Measurements from ENCODE around the gene LGI2.
"Not testable (repeated sequence)": the region's sequence is repeated elsewhere in the genome, so short reads cannot be mapped to it uniquely, and the experiment has no call there.

LGI2 gene, protein sequence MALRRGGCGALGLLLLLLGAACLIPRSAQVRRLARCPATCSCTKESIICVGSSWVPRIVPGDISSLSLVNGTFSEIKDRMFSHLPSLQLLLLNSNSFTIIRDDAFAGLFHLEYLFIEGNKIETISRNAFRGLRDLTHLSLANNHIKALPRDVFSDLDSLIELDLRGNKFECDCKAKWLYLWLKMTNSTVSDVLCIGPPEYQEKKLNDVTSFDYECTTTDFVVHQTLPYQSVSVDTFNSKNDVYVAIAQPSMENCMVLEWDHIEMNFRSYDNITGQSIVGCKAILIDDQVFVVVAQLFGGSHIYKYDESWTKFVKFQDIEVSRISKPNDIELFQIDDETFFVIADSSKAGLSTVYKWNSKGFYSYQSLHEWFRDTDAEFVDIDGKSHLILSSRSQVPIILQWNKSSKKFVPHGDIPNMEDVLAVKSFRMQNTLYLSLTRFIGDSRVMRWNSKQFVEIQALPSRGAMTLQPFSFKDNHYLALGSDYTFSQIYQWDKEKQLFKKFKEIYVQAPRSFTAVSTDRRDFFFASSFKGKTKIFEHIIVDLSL

DNA sequence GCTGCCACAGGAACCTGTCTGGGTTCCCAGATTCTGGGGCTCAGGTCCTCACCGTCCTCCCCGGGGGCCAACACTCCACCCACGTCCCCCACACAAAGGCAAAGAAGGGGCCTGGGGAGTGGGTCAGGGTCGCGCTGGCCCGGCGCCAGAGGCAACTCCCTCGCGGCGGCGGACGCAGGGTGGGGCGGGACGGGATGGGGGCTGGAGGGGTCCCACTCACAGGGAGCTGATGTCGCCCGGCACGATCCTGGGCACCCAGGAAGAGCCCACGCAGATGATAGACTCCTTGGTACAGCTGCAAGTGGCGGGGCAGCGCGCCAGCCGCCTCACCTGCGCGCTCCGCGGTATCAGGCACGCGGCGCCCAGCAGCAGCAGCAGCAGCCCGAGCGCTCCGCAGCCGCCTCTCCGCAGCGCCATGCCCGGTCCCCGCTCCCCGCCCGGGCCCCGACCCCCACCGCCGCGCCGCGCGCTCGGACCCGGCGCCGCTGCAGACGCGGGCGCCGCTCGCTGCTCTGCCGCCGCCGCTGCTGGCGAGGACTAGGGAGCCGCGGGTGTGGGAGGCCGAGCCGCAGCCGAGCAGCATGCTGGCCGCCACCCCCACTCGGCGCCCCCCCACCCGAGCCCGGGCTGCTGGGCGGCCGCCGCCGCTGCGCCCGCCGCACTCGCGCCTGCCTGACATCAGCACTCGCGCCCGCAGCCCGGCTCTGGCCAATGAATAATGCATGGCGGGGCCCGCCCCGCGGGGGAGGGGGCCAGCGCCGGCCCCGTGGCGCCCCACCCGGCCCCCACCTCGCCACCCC lies at the start of gene LGI2:
Gene LGI2, minus strand, starts transcription at position 670 of the 800 bp plus-strand sequence. Its CDS starts 253 bp downstream, at position 417.
- no peak for DNase-seq (ENCODE audit: low read depth, low spot score)

DNA sequence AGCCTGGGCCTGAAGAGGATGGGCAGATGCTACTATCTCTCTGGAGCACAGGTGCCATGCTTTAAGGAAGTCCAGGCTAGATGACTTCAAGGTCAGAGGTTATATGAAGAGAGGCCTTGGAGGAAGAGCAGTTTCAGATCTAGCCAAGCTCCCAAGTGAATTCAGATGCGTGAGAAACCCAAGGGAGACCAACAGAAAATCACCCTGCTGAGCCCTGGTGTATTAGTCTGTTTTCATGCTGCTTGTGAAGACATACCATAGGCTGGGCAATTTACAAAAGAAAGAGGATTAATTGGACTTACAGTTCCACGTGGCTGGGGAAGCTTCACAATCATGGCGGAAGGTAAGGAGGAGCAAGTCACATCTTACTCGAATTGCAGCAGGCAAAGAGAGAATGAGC lies 47.8 kb upstream of the LGI2 start:
- DNase-seq (ENCODE audit: low read depth, low spot score): no peak

DNA sequence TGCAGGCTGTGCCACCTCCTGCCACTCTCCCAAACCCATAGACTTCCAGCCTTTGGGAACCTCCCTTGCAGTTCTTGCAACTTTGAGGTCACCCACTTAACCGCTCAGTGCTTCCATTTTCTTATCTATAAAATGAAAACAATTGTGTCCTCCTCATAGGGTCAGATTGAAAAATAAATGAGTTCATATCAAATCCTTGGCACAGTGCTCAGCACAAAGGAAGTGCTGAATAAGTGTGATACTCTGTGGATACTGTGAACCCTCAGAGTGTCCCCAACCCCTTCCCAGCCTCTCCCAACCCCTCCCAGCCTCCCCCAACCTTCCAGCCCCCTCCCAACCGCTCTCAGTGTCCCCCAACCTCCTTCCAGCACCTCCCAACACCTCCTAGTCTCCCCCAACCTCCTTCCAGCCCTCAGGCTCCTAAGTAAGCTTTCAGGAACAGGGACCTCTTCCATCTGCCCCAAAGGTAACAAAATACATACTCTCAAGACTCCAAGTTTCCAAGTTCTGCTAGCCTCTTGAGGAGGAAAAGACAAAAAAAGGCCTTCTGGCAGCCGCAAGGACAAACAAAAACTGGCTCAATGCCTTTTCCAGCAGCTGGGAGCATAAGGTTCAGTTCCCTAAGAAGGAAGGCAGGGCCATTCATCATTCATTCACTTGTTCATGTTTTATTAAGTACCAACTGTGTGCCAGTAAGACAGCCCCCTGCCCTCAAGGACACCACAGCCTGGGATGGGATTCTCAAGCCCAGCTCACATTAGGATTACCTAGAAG lies 46.1 kb upstream of the LGI2 start:
- DNase-seq (ENCODE audit: low read depth, low spot score): no peak

DNA sequence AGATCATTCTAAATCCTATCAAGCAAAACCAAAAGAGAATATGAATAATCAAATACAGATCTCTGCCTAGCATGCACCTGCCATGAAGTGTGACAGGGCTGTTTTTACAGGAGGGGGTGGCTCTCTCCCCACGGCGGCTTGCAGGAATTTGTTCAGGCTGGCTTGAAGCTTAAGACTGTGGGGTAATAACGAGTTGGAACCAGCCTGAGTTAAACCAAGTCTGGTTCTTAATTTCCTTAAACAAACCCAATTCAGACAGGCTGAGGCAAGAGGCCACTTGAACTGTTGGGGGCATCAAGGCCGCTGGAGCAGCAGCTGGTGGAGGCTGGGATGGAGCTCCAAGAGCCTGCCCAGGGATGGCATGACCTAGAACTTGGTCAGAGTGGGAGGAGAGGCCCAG lies 45.1 kb upstream of the LGI2 start:
- DNase-seq (ENCODE audit: low read depth, low spot score): no peak

DNA sequence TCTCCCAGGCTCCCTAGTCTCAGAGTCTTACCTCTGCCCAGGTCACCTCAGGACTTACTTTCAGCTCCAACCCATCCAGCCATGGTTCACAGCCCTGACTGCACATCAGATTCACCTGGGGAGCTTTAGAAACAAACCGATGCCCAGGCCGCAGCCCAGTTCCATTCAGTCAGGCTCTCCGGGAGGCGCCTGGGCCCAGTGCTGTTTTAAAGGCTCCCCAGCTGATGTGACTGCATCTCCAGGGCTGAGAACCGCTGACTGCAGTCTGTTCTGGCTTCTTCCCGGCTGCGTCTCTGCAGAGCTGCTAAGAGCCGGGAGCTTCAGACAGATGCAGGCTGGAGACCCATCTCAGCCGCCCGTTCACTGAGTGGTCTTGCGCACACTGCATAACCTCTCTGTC lies 44.4 kb upstream of the LGI2 start:
- DNase-seq (ENCODE audit: low read depth, low spot score): no peak

DNA sequence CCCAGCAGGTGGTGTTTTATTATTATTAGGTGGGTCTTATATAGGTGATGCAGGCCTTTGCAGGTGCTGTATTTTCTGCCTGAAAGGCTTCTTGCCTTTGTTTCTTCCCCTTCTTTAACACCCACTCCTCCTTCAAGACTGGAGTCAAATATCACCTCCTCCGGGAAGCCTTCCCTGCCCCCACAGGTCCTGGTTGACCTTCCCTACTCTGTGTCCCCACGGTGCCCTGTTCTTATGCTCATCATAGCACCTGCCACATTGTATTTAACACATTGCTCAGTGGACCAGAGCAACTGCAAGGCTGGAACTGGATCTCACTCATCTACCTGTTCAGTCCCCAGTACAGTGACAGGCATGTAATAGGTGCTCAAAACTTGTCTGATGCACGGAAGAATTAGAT lies 39.8 kb upstream of the LGI2 start:
- DNase-seq (ENCODE audit: low read depth, low spot score): no peak

DNA sequence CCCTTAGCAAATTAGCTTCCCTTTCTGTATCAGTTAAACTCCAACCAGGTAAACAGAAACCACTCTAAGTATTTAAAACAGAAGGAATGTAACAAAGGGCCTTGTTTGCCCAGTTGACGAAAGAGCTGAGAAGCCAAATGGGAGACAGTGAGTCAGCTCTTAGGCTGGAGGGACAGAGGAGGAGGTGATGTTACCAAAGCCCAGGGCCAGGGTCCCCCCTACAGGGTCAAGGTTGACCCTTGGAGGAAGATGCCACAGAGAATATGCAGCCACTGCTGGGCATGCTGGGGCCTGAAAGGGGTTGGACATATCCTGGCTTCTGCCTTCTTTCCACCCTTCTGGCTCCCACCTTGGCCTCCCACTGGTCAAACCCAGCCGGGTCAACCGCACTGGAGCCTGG lies 38.3 kb upstream of the LGI2 start:
- no peak for DNase-seq (ENCODE audit: low read depth, low spot score)

DNA sequence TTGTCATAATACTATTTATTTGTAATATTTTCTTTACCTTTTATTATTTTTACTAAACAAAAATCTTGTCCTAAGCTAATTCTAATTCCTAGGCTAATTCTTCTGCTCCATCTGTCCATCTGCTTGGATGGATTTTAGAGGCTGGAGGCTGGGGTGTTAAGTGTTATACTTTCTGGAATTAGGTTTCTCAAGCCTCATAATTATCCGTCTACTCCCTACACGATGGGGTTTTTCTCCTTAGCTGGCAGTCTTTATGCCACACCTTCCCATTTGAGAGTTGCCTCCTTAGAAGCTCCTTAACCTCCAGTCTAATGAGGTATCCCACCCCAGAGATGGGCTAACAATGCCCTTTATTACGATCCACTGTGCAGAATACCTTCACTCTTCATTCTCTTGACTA lies 37.6 kb upstream of the LGI2 start:
- no peak for DNase-seq (ENCODE audit: low read depth, low spot score)

DNA sequence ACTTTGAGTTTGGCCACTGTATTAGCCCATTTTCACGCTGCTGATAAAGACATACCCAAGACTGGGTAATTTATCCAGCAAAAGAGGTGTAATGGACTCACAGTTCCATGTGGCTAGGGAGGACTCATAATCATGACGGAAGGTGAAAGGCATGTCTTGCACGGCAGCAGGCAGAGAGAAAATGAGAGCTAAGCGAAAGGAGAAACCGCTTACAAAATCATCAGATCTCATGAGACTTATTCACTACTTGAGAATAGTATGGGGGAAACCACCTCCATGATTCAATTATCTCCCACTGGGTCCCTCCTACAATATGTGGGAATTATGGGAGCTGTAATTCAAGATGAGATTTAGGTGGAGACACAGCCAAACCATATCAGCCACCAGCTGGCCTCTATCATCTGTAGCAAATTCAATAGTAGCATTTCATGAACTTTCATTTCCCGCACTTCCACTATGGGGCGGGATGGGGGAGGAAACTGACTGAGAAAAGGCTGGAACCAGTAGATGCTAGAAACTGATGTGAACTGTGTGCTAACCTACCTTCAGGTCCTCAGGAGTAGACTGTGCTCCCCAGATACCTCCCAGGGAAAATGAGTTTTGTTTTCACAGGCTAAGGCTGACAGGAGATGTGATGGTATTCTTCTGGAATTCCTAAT lies 35.3 kb upstream of the LGI2 start:
- DNase-seq (ENCODE audit: low read depth, low spot score): no peak

DNA sequence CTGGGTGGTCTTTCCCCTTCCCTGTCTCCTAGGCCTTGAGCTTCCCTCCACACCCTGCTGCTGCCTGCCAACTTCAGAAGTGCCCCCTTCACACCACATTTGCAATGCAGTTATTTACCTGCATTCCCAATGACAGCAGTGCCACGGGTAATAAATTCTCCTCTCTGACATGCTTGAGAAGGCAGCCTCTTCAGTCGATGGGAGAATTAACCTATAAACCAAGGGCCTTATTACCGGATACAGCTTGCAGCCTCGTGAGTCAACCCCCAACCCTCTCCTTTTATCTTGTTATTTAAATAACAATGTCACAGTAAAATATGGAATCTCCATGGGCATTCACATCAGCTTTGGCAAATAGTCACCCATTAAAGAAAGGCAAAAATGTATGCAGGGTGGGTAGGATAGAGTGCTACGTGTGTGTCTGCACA lies 34.7 kb upstream of the LGI2 start:
- no peak for DNase-seq (ENCODE audit: low read depth, low spot score)

DNA sequence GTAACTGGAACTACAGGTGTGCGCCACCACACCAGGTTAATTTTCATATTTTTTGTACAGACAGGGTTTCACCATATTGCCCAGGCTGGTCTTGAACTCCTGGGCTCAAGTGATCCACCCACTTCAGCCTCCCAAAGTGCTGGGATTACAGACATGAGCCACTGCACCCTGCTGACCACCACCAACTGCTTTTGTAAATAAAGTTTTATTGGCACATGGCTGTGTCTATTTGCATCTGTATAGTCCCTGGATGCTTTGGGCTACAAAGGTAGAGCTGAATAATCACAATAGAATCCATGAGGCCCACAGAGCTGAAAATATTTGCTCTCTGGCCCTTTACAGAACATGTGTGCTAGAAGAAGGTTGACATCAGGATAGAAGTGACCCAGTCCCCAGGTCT lies 33.7 kb upstream of the LGI2 start:
- not testable (repeated sequence) for DNase-seq (ENCODE audit: low read depth, low spot score)

DNA sequence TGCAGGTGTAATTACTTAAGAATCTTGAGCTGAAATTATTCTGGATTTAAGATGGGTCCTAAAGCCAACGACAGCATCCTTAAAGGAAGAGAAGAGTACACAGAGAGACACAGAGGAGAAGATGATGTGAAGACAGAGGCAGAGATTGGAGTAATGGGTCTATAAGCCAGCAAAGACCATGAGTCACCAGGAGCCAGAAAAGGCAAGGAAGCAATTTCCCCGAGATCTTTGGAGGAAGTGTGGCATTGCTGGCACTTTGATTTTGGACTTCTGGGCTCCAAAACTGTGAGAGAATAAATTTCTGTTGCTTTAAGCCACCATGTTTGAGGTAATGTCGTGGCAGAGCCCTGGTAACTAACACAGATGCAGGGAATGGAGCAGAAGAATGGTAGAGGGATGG lies 32.4 kb upstream of the LGI2 start:
- no peak for DNase-seq (ENCODE audit: low read depth, low spot score)

DNA sequence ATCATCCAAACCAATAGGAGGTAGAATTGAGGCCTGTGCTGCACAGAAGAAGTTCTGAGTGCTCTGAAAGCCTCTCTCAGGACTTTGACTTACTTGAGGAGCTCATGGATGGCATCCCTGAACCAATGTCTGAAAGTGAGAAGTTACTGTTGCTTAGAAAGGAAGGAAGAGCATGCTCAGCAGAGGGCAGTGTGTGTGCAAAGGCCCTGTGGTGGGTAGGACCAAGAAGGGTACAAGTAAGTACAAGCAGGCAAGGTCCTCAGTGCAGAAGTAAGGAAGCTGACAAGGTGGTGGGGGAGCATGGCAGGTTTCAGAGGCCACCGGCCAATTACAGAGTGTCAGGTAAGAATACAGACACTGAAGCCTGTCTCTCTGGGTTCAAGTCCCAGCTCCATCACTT lies 31.4 kb upstream of the LGI2 start:
- DNase-seq (ENCODE audit: low read depth, low spot score): no peak

DNA sequence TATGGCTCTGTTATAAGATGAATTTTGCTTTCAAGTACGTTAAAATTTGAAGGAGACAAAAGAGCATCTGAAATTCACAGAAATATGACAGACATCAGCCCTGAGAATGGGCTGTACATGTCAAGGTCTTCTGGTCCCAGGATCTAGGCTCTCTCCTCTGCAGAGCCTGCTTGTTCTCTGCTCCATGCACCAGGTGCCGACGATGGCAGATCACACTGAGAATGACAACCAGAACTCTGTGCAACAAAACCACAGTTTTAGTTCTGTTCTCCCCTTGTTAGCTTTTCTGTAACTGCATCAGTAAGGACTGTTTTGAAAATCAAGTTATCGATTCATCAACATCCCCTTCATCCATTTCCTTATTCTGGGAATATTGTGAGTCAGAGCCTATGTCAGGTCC lies 30.9 kb upstream of the LGI2 start:
- no peak for DNase-seq (ENCODE audit: low read depth, low spot score)

DNA sequence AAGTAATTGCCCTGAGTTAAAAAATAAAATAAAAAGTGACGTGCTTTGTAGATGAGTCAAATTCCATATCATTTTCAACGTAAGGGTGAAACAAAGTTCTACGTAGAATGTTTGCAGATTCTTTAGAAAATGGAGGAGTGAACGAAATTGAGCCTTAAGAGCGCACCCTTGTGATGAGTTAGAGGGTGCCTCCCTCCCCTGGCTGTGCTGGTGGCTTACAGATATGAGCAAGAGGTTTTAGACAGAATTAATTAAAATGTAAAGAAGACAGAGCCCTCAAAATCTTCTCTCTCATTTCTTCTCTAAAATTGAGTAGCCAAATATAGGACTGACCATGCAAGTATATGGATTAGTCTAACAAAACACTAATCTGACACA lies 30.2 kb upstream of the LGI2 start:
- no peak for DNase-seq (ENCODE audit: low read depth, low spot score)

DNA sequence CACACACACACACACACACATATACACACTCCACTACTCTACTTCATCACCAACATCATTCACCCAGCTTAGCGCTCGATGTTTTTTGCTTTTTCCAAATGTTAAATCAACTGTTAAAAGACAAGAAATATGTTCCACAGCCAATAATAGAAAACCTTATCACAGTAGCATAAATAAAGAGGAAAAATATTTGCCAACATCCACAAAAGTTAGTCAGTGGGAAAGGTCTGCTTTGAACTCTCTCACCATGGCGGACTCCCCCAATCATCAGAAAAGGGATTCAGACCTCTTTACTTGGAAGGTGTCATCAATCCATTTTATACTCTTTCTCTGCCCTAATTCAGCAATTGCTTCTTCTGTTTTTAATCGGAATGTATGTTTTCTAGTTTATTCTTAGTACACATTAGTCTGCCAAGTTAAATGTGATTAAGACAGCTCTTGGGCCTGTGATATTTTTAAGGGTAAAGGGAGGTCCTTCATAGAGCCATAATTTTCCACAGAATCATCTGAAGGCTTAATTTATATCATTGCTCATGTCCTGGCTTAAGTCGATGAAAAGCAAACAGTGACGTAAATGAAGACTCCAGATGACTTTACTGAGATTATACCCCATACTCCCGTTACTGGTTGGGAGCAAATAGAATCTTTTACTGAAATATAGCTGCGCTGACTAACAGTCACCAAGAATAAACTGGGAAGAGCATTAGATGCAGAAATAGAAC lies 29.7 kb upstream of the LGI2 start:
- no peak for DNase-seq (ENCODE audit: low read depth, low spot score)

DNA sequence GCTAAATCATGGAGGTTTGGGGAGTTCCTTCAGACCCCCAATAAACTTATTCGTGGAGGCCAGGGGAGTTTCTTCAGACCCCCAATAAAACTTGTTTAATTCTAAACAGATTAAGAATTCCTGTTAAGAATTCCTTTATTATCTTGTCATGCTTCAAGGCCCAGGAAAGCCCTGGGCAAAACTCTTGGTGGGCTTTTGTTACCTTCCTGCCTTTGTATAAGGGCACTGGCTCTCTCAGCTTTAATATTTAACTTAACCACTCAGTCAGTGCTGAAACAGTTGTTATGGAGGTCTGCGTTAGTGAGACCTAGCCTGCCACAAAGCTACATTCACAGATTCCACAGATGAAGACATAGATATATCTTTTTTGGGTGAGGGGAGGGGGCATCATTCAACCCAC lies 29.0 kb upstream of the LGI2 start:
- DNase-seq (ENCODE audit: low read depth, low spot score): no peak

DNA sequence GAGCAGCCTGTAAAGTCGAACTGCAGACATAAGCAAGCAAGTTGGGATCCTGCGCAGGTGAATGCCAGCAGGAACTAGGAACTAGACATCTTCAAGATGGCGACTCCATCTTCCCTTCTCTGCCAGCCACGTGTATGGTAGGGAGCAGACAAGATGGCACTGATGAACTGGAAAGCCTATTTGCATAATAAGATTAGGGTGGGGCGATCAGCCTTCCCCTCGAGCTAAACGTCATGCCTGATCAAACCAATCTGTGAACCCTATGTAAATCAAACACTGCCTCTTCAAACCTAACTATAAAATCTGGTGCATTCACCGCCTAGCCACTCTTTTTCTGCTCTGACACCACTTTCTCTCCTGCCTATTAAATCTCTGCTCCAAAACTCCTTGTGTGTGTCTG lies 28.1 kb upstream of the LGI2 start:
- DNase-seq (ENCODE audit: low read depth, low spot score): no peak

DNA sequence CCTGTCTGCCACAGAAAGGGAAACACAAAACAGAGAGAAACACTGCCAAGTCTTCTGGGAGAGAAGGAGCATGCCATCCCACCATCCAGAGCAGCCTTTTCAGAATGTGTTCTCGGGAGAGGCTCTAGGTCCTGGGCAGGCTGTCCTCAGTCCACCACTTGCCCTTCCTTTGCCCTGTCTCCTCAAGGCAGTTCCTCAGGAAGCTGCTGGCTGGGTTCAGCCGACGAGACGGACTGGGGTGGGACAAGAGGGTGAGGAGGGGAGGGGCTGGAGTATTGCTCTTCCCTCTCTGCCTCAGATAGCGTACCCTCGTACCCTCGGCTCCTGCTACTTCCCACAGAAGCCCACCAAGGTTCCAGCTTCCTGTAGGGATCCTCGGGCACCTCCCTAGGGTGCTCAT lies 26.6 kb upstream of the LGI2 start:
- DNase-seq (ENCODE audit: low read depth, low spot score): no peak

DNA sequence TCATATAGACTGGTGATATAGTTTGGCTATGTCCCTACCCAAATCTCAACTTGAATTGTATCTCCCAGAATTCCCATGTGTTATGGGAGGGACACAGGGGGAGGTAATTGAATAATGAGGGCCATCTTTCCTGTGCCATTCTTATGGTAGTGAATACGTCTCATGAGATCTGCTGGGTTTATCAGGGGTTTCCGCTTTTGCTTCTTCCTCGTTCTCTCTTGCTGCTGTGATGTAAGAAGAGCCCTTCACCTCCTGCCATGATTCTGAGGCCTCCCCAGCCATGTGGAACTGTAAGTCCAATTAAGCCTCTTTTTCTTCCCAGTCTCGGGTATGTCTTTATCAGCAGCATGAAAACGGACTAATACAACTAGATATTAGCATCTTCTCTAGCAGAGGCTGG lies 21.3 kb upstream of the LGI2 start:
- not testable (repeated sequence) for DNase-seq (ENCODE audit: low read depth, low spot score)

DNA sequence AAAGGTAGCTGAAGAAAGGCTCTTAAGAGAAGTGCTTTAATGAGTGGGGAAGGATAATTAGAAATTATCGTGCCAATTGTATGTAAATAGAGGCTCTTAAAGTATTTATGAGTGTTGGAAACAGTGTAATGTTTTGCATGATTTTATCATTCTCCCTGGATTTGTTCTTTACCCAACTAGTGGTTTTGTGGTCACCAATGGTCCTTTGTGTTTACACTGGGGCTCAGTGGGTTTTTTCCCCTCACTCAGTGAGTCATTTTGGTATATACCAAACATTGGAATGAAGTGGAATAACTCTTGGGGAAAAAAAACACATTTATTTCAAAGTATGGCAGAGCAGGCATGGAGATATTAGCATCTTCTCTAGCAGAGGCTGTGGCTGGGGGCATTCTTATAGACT lies 20.8 kb upstream of the LGI2 start:
- no peak for DNase-seq (ENCODE audit: low read depth, low spot score)
